ENCODE results near the gene TRPV5. TPM values are rescaled to one million over a fixed set of nuclear protein-coding genes. Genes with fewer than 3 reads are reported as not detected.

TRPV5 gene
- total RNA-seq, 1 donor from 2014 or later = not detected

- Mint-ChIP-seq H3K36me3 (ENCODE audit: unreplicated experiment) (no peaks in the 10 kb centered on the region), H3K4me1 (ENCODE audit: unreplicated experiment) (no peaks in the 10 kb centered on the region), H3K27me3 (ENCODE audit: unreplicated experiment) (no peaks in the 10 kb centered on the region), H3K4me3 (ENCODE audit: unreplicated experiment) (no peak overlapping the region), H3K9me3 (ENCODE audit: unreplicated experiment) (peaks cover under 1% of the 10 kb centered on the region), H3K27ac (ENCODE audit: unreplicated experiment) (no peak overlapping the region)
- no peak for DNase-seq (ENCODE audit: extremely low spot score, unreplicated experiment)
- no peak for TF ChIP-seq CTCF (IDR thresholded peaks at IDR 0.05)
Observed at GRCh38 chr7:142960955-142961512, 27.5 kb upstream of the TRPV5 start.

GRCh38 chr7:142959202-142959601 is 25.7 kb upstream of the TRPV5 start:
- no peaks in the 10 kb centered on the region for H3K36me3 Mint-ChIP-seq (ENCODE audit: unreplicated experiment)
- no peaks in the 10 kb centered on the region for H3K27me3 Mint-ChIP-seq (ENCODE audit: unreplicated experiment)

GRCh38 chr7:142957723-142958122 is 24.2 kb upstream of the TRPV5 start:
- Mint-ChIP-seq H3K27me3 (ENCODE audit: unreplicated experiment) (no peaks in the 10 kb centered on the region), H3K36me3 (ENCODE audit: unreplicated experiment) (no peaks in the 10 kb centered on the region), H3K9me3 (ENCODE audit: unreplicated experiment) (peaks cover 14% of the 10 kb centered on the region), H3K27ac (ENCODE audit: unreplicated experiment) (no peak overlapping the region), H3K4me1 (ENCODE audit: unreplicated experiment) (no peaks in the 10 kb centered on the region), H3K4me3 (ENCODE audit: unreplicated experiment) (no peak overlapping the region)
- no peak for DNase-seq (ENCODE audit: extremely low spot score, unreplicated experiment)
- no peak for TF ChIP-seq CTCF (IDR thresholded peaks at IDR 0.05)

More at GRCh38 chr7:142959202-142959601, 25.7 kb upstream of the TRPV5 start:
- Mint-ChIP-seq H3K27ac (ENCODE audit: unreplicated experiment) (no peak overlapping the region), H3K4me1 (ENCODE audit: unreplicated experiment) (no peaks in the 10 kb centered on the region), H3K4me3 (ENCODE audit: unreplicated experiment) (no peak overlapping the region), H3K9me3 (ENCODE audit: unreplicated experiment) (peaks cover 8% of the 10 kb centered on the region)
- no peak for TF ChIP-seq CTCF (IDR thresholded peaks at IDR 0.05)
- no peak for DNase-seq (ENCODE audit: extremely low spot score, unreplicated experiment)

- Mint-ChIP-seq H3K4me3 (ENCODE audit: unreplicated experiment) (no peak overlapping the region), H3K27me3 (ENCODE audit: unreplicated experiment) (no peaks in the 10 kb centered on the region), H3K27ac (ENCODE audit: unreplicated experiment) (no peak overlapping the region), H3K36me3 (ENCODE audit: unreplicated experiment) (no peaks in the 10 kb centered on the region), H3K9me3 (ENCODE audit: unreplicated experiment) (peaks cover 14% of the 10 kb centered on the region), H3K4me1 (ENCODE audit: unreplicated experiment) (no peaks in the 10 kb centered on the region)
- no peak for TF ChIP-seq CTCF (IDR thresholded peaks at IDR 0.05)
- no peak for DNase-seq (ENCODE audit: extremely low spot score, unreplicated experiment)
Observed at GRCh38 chr7:142956951-142957623, 23.5 kb upstream of the TRPV5 start.

GRCh38 chr7:142954680-142955268 is 21.2 kb upstream of the TRPV5 start:
- no peak for DNase-seq (ENCODE audit: extremely low spot score, unreplicated experiment)
- Mint-ChIP-seq H3K4me1 (ENCODE audit: unreplicated experiment) (no peaks in the 10 kb centered on the region), H3K4me3 (ENCODE audit: unreplicated experiment) (no peak overlapping the region), H3K27me3 (ENCODE audit: unreplicated experiment) (no peaks in the 10 kb centered on the region), H3K36me3 (ENCODE audit: unreplicated experiment) (no peaks in the 10 kb centered on the region), H3K9me3 (ENCODE audit: unreplicated experiment) (peaks cover 14% of the 10 kb centered on the region), H3K27ac (ENCODE audit: unreplicated experiment) (no peak overlapping the region)
- TF ChIP-seq CTCF (IDR thresholded peaks at IDR 0.05) = no peak
